A549 (cell line): ENCODE results near the gene SMAGP. TPM values are rescaled to one million over a fixed set of nuclear protein-coding genes. Genes with fewer than 3 reads are reported as not detected.

Experiments used
- ATAC-seq, 2 experiments: fragments of 200-7000 bp in 1 of 2; fragments of >200 bp in 1 of 2; cut with Nextera tagmentation in 1 of 2; cut with Tn5 transposase in 1 of 2; 3 replicates each; pipeline versions ENCODE4 v1.8.0 to v1.9.1; 2018 to 2020; ENCODE audit warnings: mild to moderate bottlenecking in 1 of 2, moderate library complexity in 1 of 2
- CTCF ChIA-PET: fragments of 300-600 bp; sonication (Branson Sonifier 250); formaldehyde crosslinking; extraction: SDS; loops from one replicate; lab custom pipeline; 2021; ENCODE audit warnings: antibody characterized with exemption, inconsistent platforms; lab: Yijun Ruan, JAX
- POLR2A ChIA-PET: fragments of 350-600 bp; formaldehyde crosslinking; extraction: SDS; loops from one replicate; lab custom pipeline; 2021; ENCODE audit warnings: antibody characterized with exemption, inconsistent platforms; lab: Yijun Ruan, JAX
- DNase-seq, 2 experiments: peaks; one replicate each; pipeline versions ENCODE4 v3.0.0 to v3.0.0-alpha.2; 2011 to 2016; ENCODE audit warnings: low read depth in 1 of 2, low spot score in 1 of 2
- FAIRE-seq: peaks from 2 replicates; lab custom pipeline; 2011; peaks lifted over from hg19 to GRCh38; lab: Jason Lieb, UNC
- H3K27ac ChIP-seq, 2 experiments: fragments of >200 bp; sonication (Bioruptor Twin); formaldehyde crosslinking; 3 replicates each; pipeline ENCODE4 v1.5.1; 2016 to 2017
- H3K4me1 ChIP-seq: fragments of >200 bp; sonication (Bioruptor Twin); formaldehyde crosslinking; 3 replicates; pipeline ENCODE4 v1.6.1; 2016
- H3K4me2 ChIP-seq: fragments of >200 bp; sonication (Bioruptor Twin); formaldehyde crosslinking; 3 replicates; pipeline ENCODE4 v1.6.1; 2016
- H3K4me3 ChIP-seq: fragments of >200 bp; sonication (Bioruptor Twin); formaldehyde crosslinking; 3 replicates; pipeline ENCODE4 v1.5.1; 2016
- H3K9me3 ChIP-seq: fragments of >200 bp; sonication (Bioruptor Twin); formaldehyde crosslinking; 3 replicates; pipeline ENCODE4 v1.6.1; 2016
- CHD2 ChIP-seq: fragments of 150-350 bp; IDR thresholded peaks from 2 replicates; pipeline ENCODE4 v1.6.1; 2014; ENCODE audit warnings: low read length; ENCODE audit not compliant: partially characterized antibody
- EHF ChIP-seq: fragments of 250-450 bp; sonication (Bioruptor Pico); IDR thresholded peaks from 2 replicates; pipeline ENCODE4 v1.5.0; 2020; ENCODE audit warnings: mild to moderate bottlenecking
- EHMT2 ChIP-seq: fragments of 200-600 bp; sonication (generic); IDR thresholded peaks from 2 replicates; pipeline ENCODE4 v1.6.1; 2016; ENCODE audit warnings: antibody characterized with exemption, low read depth, mild to moderate bottlenecking, moderate library complexity
- ELK1 ChIP-seq: fragments of 150-350 bp; IDR thresholded peaks from 2 replicates; pipeline ENCODE4 v1.6.1; 2014; ENCODE audit warnings: low read depth, mild to moderate bottlenecking, low read length
- ESRRA ChIP-seq: fragments of 150-350 bp; IDR thresholded peaks from 2 replicates; pipeline ENCODE4 v1.6.1; 2014; ENCODE audit warnings: mild to moderate bottlenecking, low read length, borderline replicate concordance
- FOSL2 ChIP-seq, 2 experiments: fragments of 450-650 bp in 1 of 2; fragments of >200 bp in 1 of 2; sonication (Bioruptor Twin) in 1 of 2; formaldehyde crosslinking; IDR thresholded peaks; 2 replicates each; pipeline versions ENCODE4 v1.5.0 to v1.6.1; 2016 to 2020; ENCODE audit warnings: mild to moderate bottlenecking in 1 of 2, moderate library complexity in 1 of 2
- GATA3 ChIP-seq: IDR thresholded peaks from 2 replicates; pipeline ENCODE4 v1.6.1; 2012; ENCODE audit warnings: borderline replicate concordance
- HDAC2 ChIP-seq: fragments of 200-600 bp; sonication (generic); IDR thresholded peaks from 2 replicates; pipeline ENCODE4 v1.6.1; 2016
- HMGXB4 ChIP-seq: fragments of 250-450 bp; sonication (Bioruptor Pico); IDR thresholded peaks from 2 replicates; pipeline ENCODE4 v1.5.0; 2021; ENCODE audit warnings: mild to moderate bottlenecking, moderate library complexity, borderline replicate concordance
- HOXA7 ChIP-seq: fragments of 250-450 bp; sonication (Bioruptor Pico); IDR thresholded peaks from 2 replicates; pipeline ENCODE4 v1.5.0; 2020; ENCODE audit warnings: mild to moderate bottlenecking, moderate library complexity
- HOXB13 ChIP-seq: fragments of 250-450 bp; sonication (Bioruptor Pico); IDR thresholded peaks from 2 replicates; pipeline ENCODE4 v1.5.0; 2020; ENCODE audit warnings: low read depth, mild to moderate bottlenecking, moderate library complexity
- HOXB5 ChIP-seq: fragments of 250-450 bp; sonication (Bioruptor Pico); IDR thresholded peaks from 2 replicates; pipeline ENCODE4 v1.5.0; 2020; ENCODE audit warnings: mild to moderate bottlenecking, moderate library complexity
- JUNB ChIP-seq: fragments of >200 bp; sonication (Bioruptor Twin); formaldehyde crosslinking; IDR thresholded peaks from 2 replicates; pipeline ENCODE4 v1.6.1; 2016
- KDM1A ChIP-seq: fragments of 200-600 bp; sonication (generic); IDR thresholded peaks from 2 replicates; pipeline ENCODE4 v1.6.1; 2016; ENCODE audit warnings: low read depth, mild to moderate bottlenecking
- MAZ ChIP-seq: fragments of 150-350 bp; IDR thresholded peaks from 2 replicates; pipeline ENCODE4 v1.6.1; 2014; ENCODE audit warnings: antibody characterized with exemption, low read depth, low read length, borderline replicate concordance
- NPAS2 ChIP-seq: fragments of 250-450 bp; sonication (Bioruptor Pico); IDR thresholded peaks from 2 replicates; pipeline ENCODE4 v1.8.0; 2022; ENCODE audit warnings: mild to moderate bottlenecking, moderate library complexity, borderline replicate concordance
- POLR2A ChIP-seq: IDR thresholded peaks from 2 replicates; pipeline ENCODE4 v1.6.1; 2012; ENCODE audit warnings: mild to moderate bottlenecking, low read length
- REST ChIP-seq: fragments of 200-600 bp; sonication (generic); IDR thresholded peaks from 2 replicates; pipeline ENCODE4 v1.6.1; 2016; ENCODE audit warnings: antibody characterized with exemption, mild to moderate bottlenecking, moderate library complexity
- SREBF2 ChIP-seq: fragments of 450-650 bp; IDR thresholded peaks from 2 replicates; pipeline ENCODE4 v1.6.1; 2014; ENCODE audit warnings: mild to moderate bottlenecking, moderate library complexity
- TFCP2L1 ChIP-seq: fragments of 250-450 bp; sonication (Bioruptor Pico); IDR thresholded peaks from 2 replicates; pipeline ENCODE4 v1.5.0; 2021; ENCODE audit warnings: mild to moderate bottlenecking
- ZFP36 ChIP-seq: fragments of 450-650 bp; IDR thresholded peaks from 2 replicates; pipeline ENCODE4 v1.6.1; 2014; ENCODE audit warnings: borderline replicate concordance; ENCODE audit not compliant: partially characterized antibody
- ZSCAN20 ChIP-seq: fragments of 250-450 bp; sonication (Bioruptor Pico); IDR thresholded peaks from 2 replicates; pipeline ENCODE4 v1.8.0; 2022; ENCODE audit warnings: mild to moderate bottlenecking, moderate library complexity
- WGBS: methylation state at CpG from one replicate; pipeline ENCODE4 v1.1.6; 2017; ENCODE audit errors: missing lambda C conversion rate; 5-methylcytosine and 5-hydroxymethylcytosine counted together
- polyA plus RNA-seq, 4 experiments: library from polyadenylated mRNA; depleted of rRNA in 3 of 4; stranded (reverse); fragments of >200 nt; fragmentation: RNase III in 1 of 4; extraction: RNeasy Plus Mini Kit Qiagen cat#74134 plus additional on column Dnase treatment in 1 of 4; gene quantifications; 2 replicates in 3 of 4; 3 replicates in 1 of 4; pipeline ENCODE4 v1.2.3, GENCODE V29; 2011 to 2017
- TF ChIP-seq, protein P1 (sequence below): IDR thresholded peaks from 2 replicates; pipeline ENCODE4 v1.6.1; 2012
- TF ChIP-seq, protein P2 (sequence below): fragments of >200 bp; sonication (Bioruptor Twin); formaldehyde crosslinking; IDR thresholded peaks from 3 replicates; pipeline ENCODE4 v1.6.1; 2016

SMAGP gene
- polyA plus RNA-seq, 2 of the 4 experiments (the other 2 are of a cell fraction) = 15.5 to 27.2 TPM

GRCh38 chr12:51238510-51239334 is 31.5 kb downstream of the SMAGP start, which contains the start of gene DAZAP2 (continued):
- no peak for TF ChIP-seq GATA3
- TF ChIP-seq, protein P1, sequence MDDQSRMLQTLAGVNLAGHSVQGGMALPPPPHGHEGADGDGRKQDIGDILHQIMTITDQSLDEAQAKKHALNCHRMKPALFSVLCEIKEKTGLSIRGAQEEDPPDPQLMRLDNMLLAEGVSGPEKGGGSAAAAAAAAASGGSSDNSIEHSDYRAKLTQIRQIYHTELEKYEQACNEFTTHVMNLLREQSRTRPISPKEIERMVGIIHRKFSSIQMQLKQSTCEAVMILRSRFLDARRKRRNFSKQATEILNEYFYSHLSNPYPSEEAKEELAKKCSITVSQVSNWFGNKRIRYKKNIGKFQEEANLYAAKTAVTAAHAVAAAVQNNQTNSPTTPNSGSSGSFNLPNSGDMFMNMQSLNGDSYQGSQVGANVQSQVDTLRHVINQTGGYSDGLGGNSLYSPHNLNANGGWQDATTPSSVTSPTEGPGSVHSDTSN = peak; percentile 99
- TF ChIP-seq HDAC2 = no peak
- peak; percentile 75 for TF ChIP-seq POLR2A
- no peak for TF ChIP-seq HOXA7 (CRISPR knock-in tag)
- TF ChIP-seq, all 56 proteins: peak for 16

- peak overlapping the region; percentile 90 for H3K4me3 ChIP-seq
- peak overlapping the region; percentile 99 to 100 for H3K27ac ChIP-seq
- H3K9me3 ChIP-seq = no peaks in the 10 kb centered on the region
- ATAC-seq (peak; percentile 3 to 15; a peak in 3 of 6 replicates), FAIRE-seq (no peak), DNase-seq (no peak)
- H3K4me1 ChIP-seq = peaks cover 15% of the 10 kb centered on the region
- TF ChIP-seq NPAS2 (no peak), HOXB13 (CRISPR knock-in tag) (no peak), ESRRA (no peak), SREBF2 (no peak), CHD2 (no peak), HOXB5 (CRISPR knock-in tag) (no peak), MAZ (no peak), TFCP2L1 (CRISPR knock-in tag) (no peak), HMGXB4 (CRISPR knock-in tag) (no peak), ZFP36 (no peak)
- POLR2A ChIA-PET = interaction anchor here (0.6 to 3.1 kb wide), 15 partner anchors 8 to 582 kb away, joined by 3 to 69 read pairs (median 3); partner anchors contain the start of genes CSRNP2, POU6F1 and SMAGP
- H3K4me2 ChIP-seq = peak overlapping the region; percentile 94
- CTCF ChIA-PET = interaction anchor here (0.6 to 3.1 kb wide), 9 partner anchors 9 to 503 kb away, joined by 3 to 13 read pairs (median 4); partner anchors contain the start of gene POU6F1
- 34% methylated on average over 10 of the region's 10 CpGs for WGBS
Observed at GRCh38 chr12:51238037-51238509, 32.1 kb downstream of the SMAGP start.

DNA sequence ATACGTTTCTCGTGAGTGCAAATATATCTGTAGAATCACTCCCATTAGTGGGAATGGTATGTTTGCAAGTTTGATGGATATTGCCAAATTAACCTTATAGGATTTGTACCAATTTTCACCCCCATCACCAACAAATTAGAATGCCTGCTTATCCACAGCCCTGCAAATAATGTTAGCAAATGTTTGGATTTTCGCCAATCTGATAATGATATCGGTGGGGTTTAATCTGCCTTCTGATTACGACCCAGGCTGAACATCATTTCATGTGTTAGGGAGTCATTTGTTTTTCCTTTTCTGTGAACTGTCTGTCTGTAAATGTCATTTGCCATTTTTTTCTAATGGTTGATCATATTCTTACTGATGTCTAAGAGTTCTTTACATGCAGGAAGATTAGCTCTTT is 35.7 kb downstream of the SMAGP start:
- FAIRE-seq (no peak), DNase-seq (no peak), ATAC-seq (no peak)
- Histone ChIP-seq H3K4me3 (no peak overlapping the region), H3K4me1 (no peaks in the 10 kb centered on the region), H3K27ac (no peak overlapping the region), H3K4me2 (no peak overlapping the region), H3K9me3 (no peaks in the 10 kb centered on the region)
- ChIA-PET POLR2A (no interaction called here), CTCF (interaction anchor here (1.1 to 1.8 kb wide), 2 partner anchors 17 to 28 kb away, joined by 4 read pairs; partner anchors contain the start of gene POU6F1)
- 83% methylated on average over 5 of the region's 5 CpGs for WGBS
- TF ChIP-seq, protein P2, sequence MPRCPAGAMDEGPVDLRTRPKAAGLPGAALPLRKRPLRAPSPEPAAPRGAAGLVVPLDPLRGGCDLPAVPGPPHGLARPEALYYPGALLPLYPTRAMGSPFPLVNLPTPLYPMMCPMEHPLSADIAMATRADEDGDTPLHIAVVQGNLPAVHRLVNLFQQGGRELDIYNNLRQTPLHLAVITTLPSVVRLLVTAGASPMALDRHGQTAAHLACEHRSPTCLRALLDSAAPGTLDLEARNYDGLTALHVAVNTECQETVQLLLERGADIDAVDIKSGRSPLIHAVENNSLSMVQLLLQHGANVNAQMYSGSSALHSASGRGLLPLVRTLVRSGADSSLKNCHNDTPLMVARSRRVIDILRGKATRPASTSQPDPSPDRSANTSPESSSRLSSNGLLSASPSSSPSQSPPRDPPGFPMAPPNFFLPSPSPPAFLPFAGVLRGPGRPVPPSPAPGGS = no peak
- TF ChIP-seq EHMT2 (no peak), KDM1A (no peak), REST (no peak), FOSL2 (IDR thresholded peaks at IDR 0.05) (no peak), FOSL2 (CRISPR knock-in tag; IDR thresholded peaks at IDR 0.05) (no peak), ESRRA (no peak), ELK1 (no peak), JUNB (no peak), ZSCAN20 (CRISPR knock-in tag) (no peak), EHF (CRISPR knock-in tag) (no peak)
